Cardiac fibroblast (primary cell): ENCODE data around the gene PRPF40A.

Experiments
- DNase-seq, 2 donors: peaks; one replicate each; pipeline versions ENCODE4 v3.0.0 to v3.0.0-alpha.2; 2010; ENCODE audit warnings: low read depth in 2 of 2
- H3K4me3 ChIP-seq, 2 donors: replicated peaks in 1 of 2; 1 replicate in 1 of 2; 2 replicates in 1 of 2; pipeline ENCODE4 v1.5.1; 2011; ENCODE audit warnings: low read depth in 2 of 2, low read length in 2 of 2, mild to moderate bottlenecking in 2 of 2, moderate library complexity in 1 of 2
- CTCF ChIP-seq: IDR thresholded peaks from one replicate; pipeline ENCODE4 v1.5.1; 2011; ENCODE audit warnings: low read depth, mild to moderate bottlenecking, low read length, inconsistent platforms

PRPF40A gene

GRCh38 chr2:152606941-152607340 is 110.3 kb downstream of the PRPF40A start:
- no peak for DNase-seq
- H3K4me3 ChIP-seq, result no peak overlapping the region
- TF ChIP-seq CTCF, result no peak

GRCh38 chr2:152606081-152606480 is 111.2 kb downstream of the PRPF40A start:
- DNase-seq, result no peak
- TF ChIP-seq CTCF, result no peak

GRCh38 chr2:152603166-152603565 is 114.1 kb downstream of the PRPF40A start:
- no peak overlapping the region for H3K4me3 ChIP-seq
- no peak for TF ChIP-seq CTCF
- DNase-seq, result no peak

More at GRCh38 chr2:152606081-152606480, 111.2 kb downstream of the PRPF40A start:
- H3K4me3 ChIP-seq, result no peak overlapping the region

- DNase-seq, result no peak
- H3K4me3 ChIP-seq, result no peak overlapping the region
- no peak for TF ChIP-seq CTCF
Observed at GRCh38 chr2:152602750-152603149, 114.5 kb downstream of the PRPF40A start.
